Measurements from ENCODE around the gene NRIP1.

NRIP1 gene

GRCh38 chr21:14993115-14993514, 71.7 kb downstream of the NRIP1 start:
- H3K9me3 ChIP-seq (ENCODE audit: control insufficient read depth in 2 of 2, low read length in 2 of 2): no peaks in the 10 kb centered on the region
- H3K27ac ChIP-seq (ENCODE audit: low read length): no peak overlapping the region
- H3K36me3 ChIP-seq (ENCODE audit: control insufficient read depth in 2 of 2, insufficient read depth in 2 of 2, low read length in 2 of 2): peaks cover 0 to 2% of the 10 kb centered on the region in 2 donors
- no peak overlapping the region for H3K4me3 ChIP-seq (ENCODE audit: low read length in 2 of 2)
- no peaks in the 10 kb centered on the region for H3K4me1 ChIP-seq (ENCODE audit: control insufficient read depth, insufficient read depth, low read length)
- H3K9ac ChIP-seq (ENCODE audit: low read length in 2 of 2): no peak overlapping the region
- no peaks in the 10 kb centered on the region for H3K27me3 ChIP-seq (ENCODE audit: control insufficient read depth in 1 of 2, insufficient read depth in 2 of 2, low read length in 2 of 2)

GRCh38 chr21:14991957-14992356, 72.8 kb downstream of the NRIP1 start:
- H3K4me3 ChIP-seq (ENCODE audit: low read length in 2 of 2): no peak overlapping the region
- peaks cover 0 to 5% of the 10 kb centered on the region in 2 donors for H3K36me3 ChIP-seq (ENCODE audit: control insufficient read depth in 2 of 2, insufficient read depth in 2 of 2, low read length in 2 of 2)
- H3K9ac ChIP-seq (ENCODE audit: low read length in 2 of 2): no peak overlapping the region
- no peaks in the 10 kb centered on the region for H3K4me1 ChIP-seq (ENCODE audit: control insufficient read depth, insufficient read depth, low read length)
- no peak overlapping the region for H3K27ac ChIP-seq (ENCODE audit: low read length)
- H3K9me3 ChIP-seq (ENCODE audit: control insufficient read depth in 2 of 2, low read length in 2 of 2): no peaks in the 10 kb centered on the region
- H3K27me3 ChIP-seq (ENCODE audit: control insufficient read depth in 1 of 2, insufficient read depth in 2 of 2, low read length in 2 of 2): no peaks in the 10 kb centered on the region

- Histone ChIP-seq H3K27me3 (ENCODE audit: control insufficient read depth in 1 of 2, insufficient read depth in 2 of 2, low read length in 2 of 2) (no peaks in the 10 kb centered on the region), H3K27ac (ENCODE audit: low read length) (no peak overlapping the region), H3K9me3 (ENCODE audit: control insufficient read depth in 2 of 2, low read length in 2 of 2) (no peaks in the 10 kb centered on the region), H3K36me3 (ENCODE audit: control insufficient read depth in 2 of 2, insufficient read depth in 2 of 2, low read length in 2 of 2) (peaks cover 2 to 5% of the 10 kb centered on the region in 2 donors), H3K4me3 (ENCODE audit: low read length in 2 of 2) (no peak overlapping the region), H3K4me1 (ENCODE audit: control insufficient read depth, insufficient read depth, low read length) (no peaks in the 10 kb centered on the region), H3K9ac (ENCODE audit: low read length in 2 of 2) (no peak overlapping the region)
Measured at GRCh38 chr21:14989359-14989758, 75.4 kb downstream of the NRIP1 start.

GRCh38 chr21:14988760-14989159, 76.0 kb downstream of the NRIP1 start:
- no peak overlapping the region for H3K27ac ChIP-seq (ENCODE audit: low read length)
- no peaks in the 10 kb centered on the region for H3K9me3 ChIP-seq (ENCODE audit: control insufficient read depth in 2 of 2, low read length in 2 of 2)
- H3K27me3 ChIP-seq (ENCODE audit: control insufficient read depth in 1 of 2, insufficient read depth in 2 of 2, low read length in 2 of 2): no peaks in the 10 kb centered on the region
- H3K36me3 ChIP-seq (ENCODE audit: control insufficient read depth in 2 of 2, insufficient read depth in 2 of 2, low read length in 2 of 2): peaks cover 2 to 5% of the 10 kb centered on the region in 2 donors
- no peak overlapping the region for H3K4me3 ChIP-seq (ENCODE audit: low read length in 2 of 2)
- no peak overlapping the region for H3K9ac ChIP-seq (ENCODE audit: low read length in 2 of 2)
- H3K4me1 ChIP-seq (ENCODE audit: control insufficient read depth, insufficient read depth, low read length): no peaks in the 10 kb centered on the region

- Histone ChIP-seq H3K4me1 (ENCODE audit: control insufficient read depth, insufficient read depth, low read length) (no peaks in the 10 kb centered on the region), H3K27me3 (ENCODE audit: control insufficient read depth in 1 of 2, insufficient read depth in 2 of 2, low read length in 2 of 2) (no peaks in the 10 kb centered on the region), H3K9ac (ENCODE audit: low read length in 2 of 2) (no peak overlapping the region), H3K9me3 (ENCODE audit: control insufficient read depth in 2 of 2, low read length in 2 of 2) (no peaks in the 10 kb centered on the region), H3K36me3 (ENCODE audit: control insufficient read depth in 2 of 2, insufficient read depth in 2 of 2, low read length in 2 of 2) (peaks cover 2 to 5% of the 10 kb centered on the region in 2 donors), H3K4me3 (ENCODE audit: low read length in 2 of 2) (no peak overlapping the region), H3K27ac (ENCODE audit: low read length) (no peak overlapping the region)
Measured at GRCh38 chr21:14987370-14988170, 77.2 kb downstream of the NRIP1 start.

- Histone ChIP-seq H3K36me3 (ENCODE audit: control insufficient read depth in 2 of 2, insufficient read depth in 2 of 2, low read length in 2 of 2) (peaks cover 2 to 3% of the 10 kb centered on the region in 2 donors), H3K4me3 (ENCODE audit: low read length in 2 of 2) (no peak overlapping the region), H3K27me3 (ENCODE audit: control insufficient read depth in 1 of 2, insufficient read depth in 2 of 2, low read length in 2 of 2) (no peaks in the 10 kb centered on the region), H3K9me3 (ENCODE audit: control insufficient read depth in 2 of 2, low read length in 2 of 2) (no peaks in the 10 kb centered on the region), H3K9ac (ENCODE audit: low read length in 2 of 2) (no peak overlapping the region), H3K4me1 (ENCODE audit: control insufficient read depth, insufficient read depth, low read length) (no peaks in the 10 kb centered on the region), H3K27ac (ENCODE audit: low read length) (no peak overlapping the region)
Measured at GRCh38 chr21:14985306-14985705, 79.5 kb downstream of the NRIP1 start.

- Histone ChIP-seq H3K36me3 (ENCODE audit: control insufficient read depth in 2 of 2, insufficient read depth in 2 of 2, low read length in 2 of 2) (peaks cover 0 to 2% of the 10 kb centered on the region in 2 donors), H3K9ac (ENCODE audit: low read length in 2 of 2) (no peak overlapping the region), H3K27ac (ENCODE audit: low read length) (no peak overlapping the region), H3K9me3 (ENCODE audit: control insufficient read depth in 2 of 2, low read length in 2 of 2) (no peaks in the 10 kb centered on the region), H3K27me3 (ENCODE audit: control insufficient read depth in 1 of 2, insufficient read depth in 2 of 2, low read length in 2 of 2) (no peaks in the 10 kb centered on the region), H3K4me3 (ENCODE audit: low read length in 2 of 2) (no peak overlapping the region), H3K4me1 (ENCODE audit: control insufficient read depth, insufficient read depth, low read length) (no peaks in the 10 kb centered on the region)
Measured at GRCh38 chr21:14982336-14982735, 82.5 kb downstream of the NRIP1 start.

- H3K4me3 ChIP-seq (ENCODE audit: low read length in 2 of 2): no peak overlapping the region
- no peak overlapping the region for H3K9ac ChIP-seq (ENCODE audit: low read length in 2 of 2)
- no peaks in the 10 kb centered on the region for H3K9me3 ChIP-seq (ENCODE audit: control insufficient read depth in 2 of 2, low read length in 2 of 2)
- no peaks in the 10 kb centered on the region for H3K4me1 ChIP-seq (ENCODE audit: control insufficient read depth, insufficient read depth, low read length)
- no peak overlapping the region for H3K27ac ChIP-seq (ENCODE audit: low read length)
- peaks cover 0 to 2% of the 10 kb centered on the region in 2 donors for H3K36me3 ChIP-seq (ENCODE audit: control insufficient read depth in 2 of 2, insufficient read depth in 2 of 2, low read length in 2 of 2)
- H3K27me3 ChIP-seq (ENCODE audit: control insufficient read depth in 1 of 2, insufficient read depth in 2 of 2, low read length in 2 of 2): no peaks in the 10 kb centered on the region
Measured at GRCh38 chr21:14981246-14981645, 83.6 kb downstream of the NRIP1 start.

GRCh38 chr21:14979264-14979663, 85.5 kb downstream of the NRIP1 start:
- Histone ChIP-seq H3K4me3 (ENCODE audit: low read length in 2 of 2) (no peak overlapping the region), H3K9ac (ENCODE audit: low read length in 2 of 2) (no peak overlapping the region), H3K4me1 (ENCODE audit: control insufficient read depth, insufficient read depth, low read length) (no peaks in the 10 kb centered on the region), H3K9me3 (ENCODE audit: control insufficient read depth in 2 of 2, low read length in 2 of 2) (no peaks in the 10 kb centered on the region), H3K36me3 (ENCODE audit: control insufficient read depth in 2 of 2, insufficient read depth in 2 of 2, low read length in 2 of 2) (no peaks in the 10 kb centered on the region), H3K27ac (ENCODE audit: low read length) (no peak overlapping the region), H3K27me3 (ENCODE audit: control insufficient read depth in 1 of 2, insufficient read depth in 2 of 2, low read length in 2 of 2) (no peaks in the 10 kb centered on the region)

GRCh38 chr21:14977814-14978213, 87.0 kb downstream of the NRIP1 start:
- no peak overlapping the region for H3K27ac ChIP-seq (ENCODE audit: low read length)
- H3K9me3 ChIP-seq (ENCODE audit: control insufficient read depth in 2 of 2, low read length in 2 of 2): no peaks in the 10 kb centered on the region
- H3K4me3 ChIP-seq (ENCODE audit: low read length in 2 of 2): no peak overlapping the region
- no peaks in the 10 kb centered on the region for H3K4me1 ChIP-seq (ENCODE audit: control insufficient read depth, insufficient read depth, low read length)
- no peak overlapping the region for H3K9ac ChIP-seq (ENCODE audit: low read length in 2 of 2)
- no peaks in the 10 kb centered on the region for H3K36me3 ChIP-seq (ENCODE audit: control insufficient read depth in 2 of 2, insufficient read depth in 2 of 2, low read length in 2 of 2)
- H3K27me3 ChIP-seq (ENCODE audit: control insufficient read depth in 1 of 2, insufficient read depth in 2 of 2, low read length in 2 of 2): no peaks in the 10 kb centered on the region

GRCh38 chr21:14975136-14975919, 89.5 kb downstream of the NRIP1 start:
- Histone ChIP-seq H3K4me1 (ENCODE audit: control insufficient read depth, insufficient read depth, low read length) (no peaks in the 10 kb centered on the region), H3K4me3 (ENCODE audit: low read length in 2 of 2) (no peak overlapping the region), H3K9me3 (ENCODE audit: control insufficient read depth in 2 of 2, low read length in 2 of 2) (no peaks in the 10 kb centered on the region), H3K36me3 (ENCODE audit: control insufficient read depth in 2 of 2, insufficient read depth in 2 of 2, low read length in 2 of 2) (no peaks in the 10 kb centered on the region), H3K27ac (ENCODE audit: low read length) (no peak overlapping the region), H3K27me3 (ENCODE audit: control insufficient read depth in 1 of 2, insufficient read depth in 2 of 2, low read length in 2 of 2) (no peaks in the 10 kb centered on the region), H3K9ac (ENCODE audit: low read length in 2 of 2) (no peak overlapping the region)

Measured in stomach smooth muscle (tissue), 2 donors.